HG03378 (cell line): Measurements from ENCODE around the gene GPC6.

Source experiments
- ATAC-seq: cut with Tn5 transposase; IDR thresholded peaks from one replicate; pipeline ENCODE4 v1.9.1; 2021; ENCODE audit warnings: mild to moderate bottlenecking, moderate library complexity; ENCODE audit not compliant: unreplicated experiment

Gene GPC6

DNA sequence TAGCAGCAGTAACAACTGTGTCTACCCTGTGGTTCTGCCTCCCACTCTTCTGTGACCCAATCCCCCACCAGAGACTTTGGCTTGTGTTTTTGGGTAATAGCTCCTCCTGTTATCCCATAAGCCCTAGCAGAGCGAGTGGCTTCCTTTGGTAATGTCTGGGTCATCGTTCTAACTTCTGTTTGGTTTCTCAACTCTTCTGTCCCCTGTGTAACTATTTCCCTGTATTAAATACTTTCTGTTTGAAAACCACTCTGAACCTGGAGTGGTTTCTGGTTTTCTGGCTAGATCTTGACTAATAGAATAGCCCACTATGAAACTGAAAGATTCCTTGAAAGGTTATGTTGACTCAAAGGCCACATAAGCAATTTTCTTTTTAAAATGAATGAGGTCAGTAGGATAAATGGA is 902.9 kb downstream of the GPC6 start:
- ATAC-seq, result no peak

DNA sequence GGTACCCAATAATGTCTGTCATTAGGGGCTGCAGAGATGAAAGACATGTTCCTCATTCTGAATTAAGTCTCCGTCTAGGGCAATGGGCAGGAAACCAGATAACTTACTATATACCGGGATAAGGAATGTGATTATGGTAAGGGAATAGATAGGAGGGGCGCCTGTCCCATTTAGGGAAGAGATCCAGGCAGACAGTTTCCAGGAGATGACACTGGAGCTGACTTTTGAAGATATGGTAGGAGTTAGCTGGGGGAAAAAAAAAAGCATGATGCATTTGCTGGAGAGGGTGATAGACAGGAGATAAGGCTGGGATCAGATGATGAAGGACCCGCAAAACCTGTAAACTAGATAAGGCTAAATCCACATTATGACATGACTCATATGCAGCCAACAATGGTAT is 912.2 kb downstream of the GPC6 start:
- ATAC-seq, result no peak

DNA sequence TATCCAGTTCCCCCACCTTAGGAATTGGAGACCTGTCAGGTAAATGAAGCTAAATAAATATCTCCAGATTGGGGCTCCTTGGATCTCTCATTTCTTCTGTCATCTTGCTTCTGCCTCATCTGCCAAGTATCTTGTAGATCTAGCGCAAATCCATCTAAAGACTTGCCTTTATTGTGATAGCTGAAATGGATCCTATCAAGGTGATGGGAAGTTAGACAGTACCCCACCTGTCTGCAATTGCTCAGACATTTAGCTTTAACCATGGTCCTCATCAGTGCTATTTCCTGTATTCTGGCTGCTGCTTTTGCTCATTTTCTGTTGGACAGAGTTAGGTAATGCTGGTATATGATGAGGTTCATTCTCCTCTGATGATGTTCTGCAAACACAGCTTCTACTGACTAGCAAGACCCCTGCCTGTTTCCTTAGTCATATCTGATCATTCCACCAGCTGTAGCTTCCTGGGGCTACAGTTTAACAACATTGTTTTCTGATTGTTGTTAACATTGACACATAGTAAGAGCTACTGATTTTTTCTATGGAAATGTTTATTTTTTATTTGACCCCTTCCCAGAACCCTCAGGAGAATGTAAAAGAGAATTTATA is 912.9 kb downstream of the GPC6 start:
- no peak for ATAC-seq

DNA sequence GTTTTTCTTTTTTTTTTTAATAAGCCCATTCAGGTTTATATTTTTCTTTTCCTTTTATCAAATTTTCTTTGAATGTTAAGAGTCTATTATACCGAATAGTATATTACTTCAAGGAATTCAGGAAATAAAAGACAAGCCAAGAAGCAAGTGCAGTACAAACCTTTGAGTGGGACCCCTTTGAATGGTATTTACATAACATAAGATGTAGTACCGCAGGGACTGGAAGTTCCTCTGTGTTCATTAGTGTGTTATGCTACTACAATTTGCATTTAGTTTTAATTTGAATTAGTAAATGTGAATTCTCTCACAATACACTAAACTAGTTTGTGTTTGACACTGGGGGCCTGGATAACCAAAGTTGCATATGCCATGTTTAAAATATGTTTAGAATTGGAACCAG is 913.4 kb downstream of the GPC6 start:
- no peak for ATAC-seq

DNA sequence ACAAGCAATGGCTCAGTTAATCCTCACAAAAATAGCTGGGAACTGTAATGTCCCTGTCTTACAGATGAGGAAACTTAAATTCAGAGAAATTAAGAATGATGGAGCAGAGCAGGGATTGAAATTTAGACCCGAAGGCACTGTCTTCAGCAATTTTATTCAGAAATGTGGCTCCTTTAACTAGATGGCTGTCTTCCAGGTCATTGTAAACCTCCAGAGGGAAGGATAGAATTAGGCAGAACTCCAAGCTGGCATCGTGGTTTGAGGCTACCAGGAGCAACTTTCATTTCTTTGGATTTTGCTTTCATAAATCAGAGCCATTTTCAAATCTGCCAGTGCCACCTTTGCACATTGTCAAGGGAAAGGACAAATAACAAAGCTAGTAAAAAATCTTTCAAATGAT is 913.9 kb downstream of the GPC6 start:
- ATAC-seq, result no peak

DNA sequence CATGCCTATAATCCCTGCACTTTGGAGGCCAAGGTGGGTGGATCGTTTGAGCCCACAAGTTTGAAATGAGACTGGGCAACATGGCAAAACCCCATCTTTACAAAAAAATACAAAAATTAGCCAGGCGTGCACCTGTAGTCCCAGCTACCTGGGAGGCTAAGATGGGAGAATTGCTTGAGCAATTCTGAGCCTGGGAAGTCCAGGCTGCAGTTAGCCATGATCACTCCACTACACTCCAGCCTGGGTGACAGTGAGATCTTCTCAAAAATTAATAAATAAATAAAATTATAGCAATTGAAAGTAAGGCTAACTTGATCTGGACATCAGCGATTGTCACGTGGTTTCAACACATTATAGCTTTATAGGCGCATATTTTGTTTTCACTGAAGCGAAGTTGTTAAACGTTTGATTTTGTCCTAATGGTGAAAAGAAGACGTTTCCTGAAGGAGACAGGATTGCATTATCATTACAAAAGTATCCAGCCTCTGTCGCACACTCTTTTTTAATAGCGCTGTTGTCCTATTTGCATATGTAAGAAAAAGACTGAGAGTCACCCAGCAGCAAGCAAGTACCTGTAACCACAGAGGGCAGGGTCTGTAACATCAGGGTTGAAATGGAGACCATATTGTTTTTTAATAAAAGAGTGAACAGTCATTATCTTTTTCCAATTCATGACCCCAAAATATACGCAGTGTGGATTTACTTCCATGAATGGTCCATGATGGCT is 917.2 kb downstream of the GPC6 start:
- ATAC-seq, result no peak

DNA sequence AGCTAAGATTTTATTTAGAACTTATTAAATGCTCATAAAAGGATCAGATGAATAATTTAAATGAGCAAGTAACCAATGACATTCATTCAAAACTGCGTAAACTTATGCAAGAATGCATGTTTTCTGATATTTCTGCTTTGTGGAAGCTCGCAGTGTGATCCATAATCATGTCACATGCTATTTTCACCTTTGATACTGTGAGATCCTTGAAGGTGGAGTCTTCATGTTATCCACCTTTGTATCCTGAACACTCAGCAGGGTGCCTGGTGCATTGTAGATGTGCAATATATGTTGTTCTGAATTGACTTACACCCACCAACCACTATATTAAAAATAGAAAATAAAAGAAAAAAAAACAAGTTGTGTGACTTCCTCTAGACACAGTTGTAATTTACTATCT is 919.4 kb downstream of the GPC6 start:
- ATAC-seq, result no peak

DNA sequence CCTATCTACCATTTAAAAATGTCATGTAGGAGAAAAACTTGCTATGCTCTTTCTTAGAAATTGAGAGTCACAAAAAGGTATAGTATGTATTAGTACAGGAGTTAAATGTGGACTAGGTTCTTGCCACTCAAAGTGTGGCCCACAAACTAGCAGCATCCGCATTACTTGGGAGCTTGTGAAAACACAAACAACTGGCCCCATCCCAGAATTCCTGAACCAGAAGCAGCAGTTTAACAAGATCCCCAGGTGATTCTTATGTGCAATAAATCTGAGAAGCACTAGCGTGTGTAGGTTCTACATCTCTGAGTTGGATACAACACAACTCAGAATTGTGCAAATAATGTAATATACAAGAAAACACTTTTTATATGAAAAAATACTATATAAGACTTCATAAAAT is 927.0 kb downstream of the GPC6 start:
- no peak for ATAC-seq

DNA sequence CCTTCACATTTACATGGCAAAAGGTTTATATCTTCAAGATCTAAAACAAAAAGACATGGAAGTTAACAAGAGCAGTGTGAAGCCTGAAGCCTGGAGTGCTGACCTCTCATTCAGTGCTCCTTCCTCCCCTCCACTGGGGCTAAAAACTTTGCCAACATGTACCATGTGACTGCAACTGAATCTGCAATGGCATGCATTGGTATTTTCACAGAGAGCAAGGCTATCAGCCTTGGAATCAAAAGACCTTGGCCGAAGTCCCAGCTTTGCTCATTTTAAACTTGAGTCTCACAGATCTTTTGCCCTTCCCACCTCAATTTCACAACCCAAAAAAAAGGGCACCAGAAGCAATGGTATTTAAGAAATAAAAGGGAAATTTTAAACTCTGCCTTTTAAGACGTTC is 927.8 kb downstream of the GPC6 start:
- no peak for ATAC-seq

DNA sequence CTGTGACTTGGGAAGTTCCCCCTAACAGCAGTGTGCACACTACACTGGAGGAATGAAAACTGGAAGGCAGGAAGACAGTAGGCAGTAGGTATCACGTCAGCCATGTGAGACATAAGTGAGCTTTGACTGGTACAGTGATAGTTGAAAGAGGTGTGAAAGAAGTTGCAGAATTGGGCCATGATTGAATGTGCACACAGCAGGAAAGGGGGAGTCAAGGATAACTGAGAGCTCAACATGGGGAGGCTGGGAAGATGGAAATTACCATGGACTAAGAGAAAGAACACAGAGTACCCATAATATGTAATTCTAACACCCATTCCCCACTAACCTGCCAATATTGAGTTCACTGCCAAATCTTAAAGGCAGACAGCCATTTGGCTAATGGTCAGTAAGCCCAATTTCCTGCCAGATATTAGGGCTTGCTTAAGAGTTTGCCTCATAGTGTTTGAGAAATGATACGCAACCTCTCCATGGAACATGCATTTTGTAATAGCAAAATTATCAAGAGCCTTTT is 931.2 kb downstream of the GPC6 start:
- ATAC-seq, result no peak

DNA sequence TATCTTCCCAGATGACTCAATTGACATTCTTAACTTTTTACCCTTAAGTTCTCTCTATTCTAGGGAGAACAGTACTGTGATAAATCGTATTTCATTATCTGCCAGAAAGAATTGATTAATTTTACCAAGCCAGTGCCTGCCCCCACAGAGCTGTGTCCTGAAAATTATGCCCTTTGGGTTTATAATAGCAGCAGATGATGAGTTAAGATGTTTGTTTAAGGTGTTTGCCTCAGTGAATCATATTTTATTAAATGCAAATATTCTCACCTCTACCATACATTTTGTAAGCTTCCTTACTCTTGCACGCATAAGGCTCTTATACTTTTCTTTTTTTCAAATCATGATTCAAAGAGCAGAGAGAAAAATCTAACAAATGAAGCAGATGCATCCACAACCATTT is 934.3 kb downstream of the GPC6 start:
- ATAC-seq, result no peak

DNA sequence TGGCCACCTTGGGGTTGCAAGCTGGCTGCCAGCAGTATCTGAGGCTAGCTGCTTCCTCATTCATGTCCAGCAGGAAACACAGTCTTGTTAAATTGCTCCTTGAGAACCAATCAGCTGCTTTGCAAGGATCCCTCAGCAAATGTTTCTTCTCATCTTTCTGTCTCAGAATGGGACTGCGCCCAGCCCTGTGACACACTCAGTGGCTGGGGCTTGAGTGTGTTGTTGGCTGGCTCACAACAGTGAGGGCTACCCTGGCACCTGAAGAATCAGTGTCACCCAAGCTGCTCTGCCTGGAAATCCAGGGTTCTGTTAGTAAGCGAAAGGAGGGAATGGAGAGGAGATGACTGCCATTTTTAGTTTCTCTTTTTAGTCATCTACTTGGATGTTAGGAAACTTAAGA is 935.7 kb downstream of the GPC6 start:
- ATAC-seq, result no peak

DNA sequence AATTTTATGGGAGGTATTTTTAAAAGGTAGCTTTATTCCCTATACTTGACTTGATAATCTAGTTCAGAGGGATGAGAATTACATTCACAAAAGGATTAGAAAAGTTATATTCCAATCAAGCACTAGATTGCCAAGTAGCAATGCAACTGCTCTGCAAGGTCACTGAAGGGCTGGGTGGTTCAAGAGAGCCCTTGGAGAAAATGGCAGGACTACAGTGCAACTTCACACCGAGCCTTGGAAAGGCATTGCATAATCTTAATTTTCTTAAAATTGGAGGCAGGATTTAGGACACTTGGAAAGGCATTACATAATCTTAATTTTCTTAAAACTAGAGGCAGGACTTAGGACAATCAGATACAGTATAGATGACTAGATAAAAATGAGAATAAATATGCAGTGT is 936.9 kb downstream of the GPC6 start:
- no peak for ATAC-seq

DNA sequence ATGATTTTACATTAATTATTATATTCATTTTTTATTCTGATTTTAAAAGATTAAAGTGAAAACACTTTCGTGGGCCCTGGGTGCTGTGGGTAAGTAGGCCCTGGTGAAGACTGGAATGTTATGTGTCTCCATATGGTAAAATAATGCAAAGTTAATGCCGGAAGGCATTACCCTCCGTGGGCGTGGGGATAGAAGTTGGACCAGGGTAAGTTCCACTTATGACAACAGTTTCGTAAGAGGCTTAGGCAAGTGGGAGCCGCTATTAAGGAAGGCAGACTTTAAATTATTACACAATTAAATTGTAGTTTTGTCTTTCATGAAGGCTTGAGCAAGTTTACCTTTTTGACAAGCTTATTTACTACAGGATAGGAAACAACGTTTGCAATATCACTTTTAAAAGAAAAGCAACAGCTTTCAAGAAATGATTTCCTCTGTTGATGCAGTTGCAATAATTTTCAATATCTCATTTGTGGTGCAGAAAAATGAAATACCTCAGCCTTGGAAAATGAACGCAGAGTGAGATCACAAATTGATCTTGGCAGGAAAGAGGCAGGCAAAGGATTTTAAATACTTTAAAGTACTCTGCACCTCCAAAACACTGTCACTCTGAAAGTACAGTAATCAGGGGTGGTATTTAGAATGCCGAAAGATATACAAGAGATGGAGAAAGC is 942.3 kb downstream of the GPC6 start:
- ATAC-seq, result no peak

DNA sequence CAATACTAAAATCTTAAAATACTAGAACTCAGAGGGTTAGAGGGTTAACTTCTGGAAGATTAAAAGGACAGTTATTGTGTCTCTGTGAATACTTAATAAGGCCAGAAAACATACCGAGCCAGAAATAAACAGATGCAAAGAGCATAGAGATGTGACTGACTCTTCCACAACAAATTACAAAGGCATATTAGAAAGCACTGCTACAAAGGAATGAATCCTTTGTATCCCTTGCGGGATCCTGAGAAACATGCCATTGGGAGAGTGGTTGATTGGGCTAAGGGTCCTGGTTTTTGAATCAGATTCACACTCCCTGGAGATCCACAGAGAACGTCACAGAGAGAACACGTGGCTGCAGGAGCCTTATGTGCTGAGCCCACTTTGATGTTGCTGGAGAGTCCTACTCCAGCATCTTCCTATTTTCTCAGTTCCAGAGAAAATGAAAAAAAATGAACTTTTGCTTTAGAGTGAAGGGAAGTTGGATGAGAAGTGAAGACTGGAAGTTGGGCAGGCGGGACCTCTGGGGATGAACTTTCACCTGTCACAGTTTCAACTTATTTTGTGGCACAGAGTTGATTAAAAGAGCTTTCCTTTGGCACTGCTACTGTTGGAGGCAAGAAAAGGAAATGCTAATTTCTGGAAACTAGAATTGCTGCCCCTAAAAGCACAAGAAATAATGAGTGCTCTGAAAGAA is 943.0 kb downstream of the GPC6 start:
- ATAC-seq, result no peak

DNA sequence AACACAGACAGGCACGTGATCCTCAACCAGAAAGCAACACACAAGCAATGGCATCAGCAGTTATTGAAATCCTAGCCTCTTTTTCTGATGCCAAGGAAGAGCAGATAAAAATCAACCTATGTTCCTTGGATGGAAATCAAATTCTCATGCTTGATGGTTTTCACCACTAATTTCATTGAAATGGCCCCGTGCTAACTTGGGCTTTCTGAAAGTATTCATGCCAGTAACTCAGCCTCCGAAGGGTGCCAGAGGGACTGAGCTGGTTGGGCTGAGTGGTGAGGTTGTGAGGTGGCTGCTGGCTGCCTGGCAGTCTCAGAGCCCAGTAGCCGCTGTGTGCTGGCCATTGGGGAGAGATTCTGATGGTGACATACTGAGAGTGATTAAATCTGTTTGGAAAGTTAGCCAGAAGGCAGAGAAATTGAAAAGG is 943.6 kb downstream of the GPC6 start:
- no peak for ATAC-seq

DNA sequence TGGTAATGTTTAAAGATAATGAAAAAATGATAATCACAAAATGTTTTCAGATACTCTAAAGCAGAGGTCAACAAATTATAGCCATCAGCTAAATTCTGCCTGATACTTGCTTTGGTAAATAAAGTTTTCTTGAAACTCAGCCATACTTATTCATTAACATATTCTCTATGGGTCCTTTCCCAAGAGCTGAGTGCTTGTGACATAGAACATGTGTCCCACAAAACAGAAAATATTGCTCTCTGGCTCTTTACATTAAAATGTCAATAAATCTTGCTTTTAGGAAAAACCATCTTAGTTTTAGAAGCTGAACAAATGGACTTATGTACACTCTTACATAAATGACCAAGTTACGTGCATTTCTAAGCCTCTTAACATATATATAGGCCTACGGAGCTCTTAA is 945.8 kb downstream of the GPC6 start:
- ATAC-seq, result no peak

DNA sequence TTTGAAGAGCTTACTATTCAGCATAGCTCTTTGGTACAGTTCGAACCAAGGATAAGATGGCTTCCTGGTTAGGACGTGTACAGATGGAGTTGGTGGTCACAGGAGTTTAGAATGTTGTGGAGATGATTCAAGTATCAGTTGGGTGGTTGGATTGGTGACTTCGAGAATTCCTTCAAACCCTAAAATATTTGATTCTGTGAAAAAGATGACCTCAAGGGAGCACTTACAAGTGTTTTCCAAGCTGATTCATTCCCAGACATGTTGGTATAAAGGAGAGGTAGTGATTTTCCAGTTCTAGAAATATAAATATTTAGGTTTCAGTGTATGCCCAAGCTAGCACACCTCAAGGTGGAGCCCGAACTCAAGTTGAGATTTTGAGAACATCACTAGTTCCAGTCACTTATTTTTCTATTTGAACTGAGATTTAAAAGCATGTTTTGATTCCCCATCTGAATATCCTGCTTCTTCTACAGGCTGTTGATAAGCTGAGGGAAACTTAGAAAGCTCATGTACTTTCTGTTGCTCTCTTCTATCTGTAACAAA is 946.8 kb downstream of the GPC6 start:
- ATAC-seq, result no peak

DNA sequence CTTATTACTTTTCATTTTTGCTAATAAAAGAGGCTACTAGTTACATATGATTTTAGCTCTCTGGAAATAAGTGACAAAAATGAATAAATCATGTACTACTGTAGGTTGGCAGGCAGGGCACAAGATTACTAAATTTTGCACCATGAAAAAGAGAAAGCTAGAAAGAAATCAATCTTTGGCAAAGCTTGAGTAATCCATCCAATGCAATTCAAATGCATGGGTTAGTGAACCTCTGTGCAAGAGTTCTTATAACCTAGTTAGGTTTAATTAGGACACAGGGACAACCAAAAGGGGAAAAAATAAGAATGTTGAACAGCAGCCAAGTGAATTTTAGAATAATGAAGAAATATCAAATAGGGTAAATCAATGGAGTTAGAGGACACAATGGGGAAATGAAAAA is 947.4 kb downstream of the GPC6 start:
- no peak for ATAC-seq

DNA sequence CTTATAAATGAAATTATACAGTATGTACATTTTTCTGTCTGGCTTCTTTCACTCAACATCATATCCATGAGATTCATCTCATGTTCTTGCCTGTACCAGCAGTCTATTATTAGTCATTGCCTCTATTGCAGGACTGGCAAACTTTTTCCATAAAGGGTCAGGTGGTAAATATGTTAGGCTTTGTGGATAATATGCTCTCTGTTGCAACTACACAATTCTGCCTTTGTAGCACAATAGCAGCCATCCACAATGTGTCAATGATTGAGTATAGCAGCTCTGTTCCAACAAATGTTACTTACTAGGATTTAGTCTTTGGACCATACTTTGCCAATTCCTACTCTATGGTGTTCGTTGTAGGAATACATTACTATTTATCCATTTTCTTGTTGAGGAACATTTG is 948.5 kb downstream of the GPC6 start:
- ATAC-seq, result no peak

DNA sequence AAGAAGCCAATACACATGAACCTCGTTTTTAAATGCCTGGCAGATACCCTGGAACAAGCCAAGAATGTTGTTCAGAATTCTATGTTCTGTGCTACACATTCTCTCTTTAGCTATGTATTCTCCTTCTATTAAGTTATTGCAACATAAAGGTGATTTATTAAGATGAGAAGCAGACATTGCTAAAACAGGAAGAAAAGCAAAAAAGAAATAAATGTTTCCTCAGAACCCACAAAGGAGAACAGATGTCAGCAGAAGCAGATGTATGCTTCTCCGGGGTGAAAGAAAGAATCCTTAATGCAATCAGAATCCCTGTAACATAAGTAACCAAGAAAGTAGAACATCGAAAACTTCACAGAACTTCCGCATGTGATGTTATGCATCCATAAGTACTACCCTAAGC is 950.0 kb downstream of the GPC6 start:
- ATAC-seq, result no peak
